ENCODE data around the gene CSRP1. TPM values are rescaled to one million over a fixed set of nuclear protein-coding genes. Genes with fewer than 3 reads are reported as not detected.

The CSRP1 gene
- total RNA-seq, 1 donor from 2014 or later = 630 TPM

- DNase-seq (ENCODE audit: low read depth) = no peak
- TF ChIP-seq CTCF (conservative IDR thresholded peaks at IDR 0.05; ENCODE audit: low read depth, low read length) = no peak
- no peak overlapping the region for H3K4me3 ChIP-seq (ENCODE audit: low read depth, low read length)
Observed at GRCh38 chr1:201434266-201434665, 72.7 kb downstream of the CSRP1 start.

GRCh38 chr1:201433609-201434008, 73.3 kb downstream of the CSRP1 start:
- TF ChIP-seq CTCF (conservative IDR thresholded peaks at IDR 0.05; ENCODE audit: low read depth, low read length) = no peak
- DNase-seq (ENCODE audit: low read depth) = no peak
- H3K4me3 ChIP-seq (ENCODE audit: low read depth, low read length) = no peak overlapping the region

Other genes starting within 250 kb of the CSRP1 start
- gene PKP1, start 223.6 kb downstream of the CSRP1 start, total RNA-seq = 1.5 and 2.8 TPM in 2 replicates
- gene TNNT2, start 129.4 kb downstream of the CSRP1 start, total RNA-seq = 0.17 TPM in 1 of 2 replicates, not detected in the other
- gene LAD1, start 107.8 kb downstream of the CSRP1 start, total RNA-seq = 36.9 and 72.5 TPM in 2 replicates
- gene TNNI1, start 85.4 kb downstream of the CSRP1 start, total RNA-seq = 0.35 TPM in 1 of 2 replicates, not detected in the other
- gene PHLDA3, start 37.9 kb downstream of the CSRP1 start, total RNA-seq = 40.4 and 53.9 TPM in 2 replicates
- 24.1 and 24.3 TPM in 2 replicates for gene NAV1, start 32.0 kb upstream of the CSRP1 start, total RNA-seq

Measured in epithelial cell of proximal tubule (primary cell).